ENCODE data around the gene THAP7.

Gene THAP7

DNA sequence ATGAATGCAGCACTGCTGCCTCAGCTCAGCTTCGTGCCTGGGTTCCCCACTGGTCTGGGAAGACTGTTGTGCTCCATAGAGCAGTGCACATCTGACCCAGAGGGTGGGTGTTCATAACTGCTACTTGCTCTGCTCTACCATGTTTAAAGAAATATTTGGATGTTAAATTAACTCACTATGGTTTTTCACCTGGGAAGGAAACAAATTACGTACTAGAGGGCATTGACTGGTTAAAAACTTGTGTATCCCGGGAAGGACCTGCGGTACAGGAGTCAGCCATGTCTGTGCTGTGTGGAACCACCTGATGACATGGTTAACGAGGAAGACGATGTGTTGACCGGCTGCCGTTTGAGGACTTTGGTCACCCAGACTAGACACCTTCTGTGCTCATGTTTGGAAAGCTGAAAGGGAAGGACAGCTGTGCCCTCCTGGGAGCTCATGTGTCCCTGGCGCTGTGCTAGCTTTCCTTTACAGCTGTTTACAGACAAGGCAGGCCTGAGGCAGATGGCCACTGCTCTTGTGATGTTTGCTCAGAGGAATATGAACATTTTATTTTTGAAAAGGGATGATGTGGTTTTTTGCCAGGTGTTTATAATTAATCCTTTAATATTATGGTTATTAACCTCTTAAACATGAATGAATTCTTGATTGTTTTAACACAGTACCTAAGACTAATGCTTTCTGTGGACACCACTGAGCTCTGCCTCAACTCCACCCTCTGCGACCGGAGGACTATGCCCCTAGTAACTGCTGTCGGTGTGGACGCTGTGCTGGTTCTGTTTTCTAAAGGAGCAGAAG lies 49.2 kb downstream of the THAP7 start:
- Histone ChIP-seq H3K36me3 (ENCODE audit: control insufficient read depth, low read length) (peaks cover 59% of the 10 kb centered on the region), H3K4me1 (ENCODE audit: control insufficient read depth, low read length) (peaks cover 5% of the 10 kb centered on the region), H4K20me1 (ENCODE audit: control insufficient read depth, insufficient read depth, low read depth, low read length) (peaks cover 11% of the 10 kb centered on the region)

DNA sequence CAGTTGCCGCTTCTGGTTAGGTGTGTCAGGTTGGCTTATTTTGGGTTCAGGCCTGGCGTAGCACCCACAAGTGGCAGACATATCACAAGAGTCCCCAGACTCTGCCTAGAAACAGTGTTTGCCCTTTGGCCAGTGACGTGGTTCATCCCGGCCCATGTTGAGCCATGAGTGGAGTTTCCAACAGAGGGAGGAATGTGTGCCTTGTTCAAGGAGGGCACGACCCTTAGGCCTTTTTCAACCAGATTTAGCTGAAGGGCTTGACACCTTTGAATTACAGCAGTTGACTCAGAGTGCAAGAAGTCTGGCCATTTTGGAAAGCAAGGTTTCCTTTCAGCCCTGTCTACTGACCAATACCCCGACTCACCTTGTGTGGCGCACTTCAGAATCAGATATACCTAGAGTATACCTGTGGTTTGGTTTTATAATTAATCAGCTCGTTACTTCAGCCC lies 50.0 kb downstream of the THAP7 start:
- Histone ChIP-seq H3K36me3 (ENCODE audit: control insufficient read depth, low read length) (peaks cover 60% of the 10 kb centered on the region), H3K27ac (ENCODE audit: low read depth, low read length) (no peak overlapping the region)

More for the DNA sequence above, 49.2 kb downstream of the THAP7 start:
- H3K79me2 ChIP-seq (ENCODE audit: control insufficient read depth, low read length) = peaks cover 38% of the 10 kb centered on the region
- TF ChIP-seq EZH2phosphoT487 (IDR thresholded peaks at IDR 0.05; ENCODE audit: borderline replicate concordance, low read length) = no peak
- TF ChIP-seq, protein P1, sequence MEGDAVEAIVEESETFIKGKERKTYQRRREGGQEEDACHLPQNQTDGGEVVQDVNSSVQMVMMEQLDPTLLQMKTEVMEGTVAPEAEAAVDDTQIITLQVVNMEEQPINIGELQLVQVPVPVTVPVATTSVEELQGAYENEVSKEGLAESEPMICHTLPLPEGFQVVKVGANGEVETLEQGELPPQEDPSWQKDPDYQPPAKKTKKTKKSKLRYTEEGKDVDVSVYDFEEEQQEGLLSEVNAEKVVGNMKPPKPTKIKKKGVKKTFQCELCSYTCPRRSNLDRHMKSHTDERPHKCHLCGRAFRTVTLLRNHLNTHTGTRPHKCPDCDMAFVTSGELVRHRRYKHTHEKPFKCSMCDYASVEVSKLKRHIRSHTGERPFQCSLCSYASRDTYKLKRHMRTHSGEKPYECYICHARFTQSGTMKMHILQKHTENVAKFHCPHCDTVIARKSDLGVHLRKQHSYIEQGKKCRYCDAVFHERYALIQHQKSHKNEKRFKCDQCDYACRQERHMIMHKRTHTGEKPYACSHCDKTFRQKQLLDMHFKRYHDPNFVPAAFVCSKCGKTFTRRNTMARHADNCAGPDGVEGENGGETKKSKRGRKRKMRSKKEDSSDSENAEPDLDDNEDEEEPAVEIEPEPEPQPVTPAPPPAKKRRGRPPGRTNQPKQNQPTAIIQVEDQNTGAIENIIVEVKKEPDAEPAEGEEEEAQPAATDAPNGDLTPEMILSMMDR (IDR thresholded peaks at IDR 0.05; ENCODE audit: low read depth, low read length, poor library complexity, severe bottlenecking) = no peak
- H3K9me2 ChIP-seq (replicated peaks; ENCODE audit: control insufficient read depth, low read length) = no peaks in the 10 kb centered on the region
- H3K4me3 ChIP-seq (ENCODE audit: low read length) = no peak overlapping the region
- H3K4me2 ChIP-seq (ENCODE audit: low read length) = no peak overlapping the region
- no peak overlapping the region for H3K27ac ChIP-seq (ENCODE audit: low read depth, low read length)
- H3F3A ChIP-seq (ENCODE audit: control insufficient read depth, insufficient read depth) = no peaks in the 10 kb centered on the region
- peaks cover 9% of the 10 kb centered on the region for H3K27me3 ChIP-seq (ENCODE audit: control insufficient read depth, low read length)
- no peaks in the 10 kb centered on the region for H3K9me3 ChIP-seq (ENCODE audit: control insufficient read depth, insufficient read depth, low read length)

DNA sequence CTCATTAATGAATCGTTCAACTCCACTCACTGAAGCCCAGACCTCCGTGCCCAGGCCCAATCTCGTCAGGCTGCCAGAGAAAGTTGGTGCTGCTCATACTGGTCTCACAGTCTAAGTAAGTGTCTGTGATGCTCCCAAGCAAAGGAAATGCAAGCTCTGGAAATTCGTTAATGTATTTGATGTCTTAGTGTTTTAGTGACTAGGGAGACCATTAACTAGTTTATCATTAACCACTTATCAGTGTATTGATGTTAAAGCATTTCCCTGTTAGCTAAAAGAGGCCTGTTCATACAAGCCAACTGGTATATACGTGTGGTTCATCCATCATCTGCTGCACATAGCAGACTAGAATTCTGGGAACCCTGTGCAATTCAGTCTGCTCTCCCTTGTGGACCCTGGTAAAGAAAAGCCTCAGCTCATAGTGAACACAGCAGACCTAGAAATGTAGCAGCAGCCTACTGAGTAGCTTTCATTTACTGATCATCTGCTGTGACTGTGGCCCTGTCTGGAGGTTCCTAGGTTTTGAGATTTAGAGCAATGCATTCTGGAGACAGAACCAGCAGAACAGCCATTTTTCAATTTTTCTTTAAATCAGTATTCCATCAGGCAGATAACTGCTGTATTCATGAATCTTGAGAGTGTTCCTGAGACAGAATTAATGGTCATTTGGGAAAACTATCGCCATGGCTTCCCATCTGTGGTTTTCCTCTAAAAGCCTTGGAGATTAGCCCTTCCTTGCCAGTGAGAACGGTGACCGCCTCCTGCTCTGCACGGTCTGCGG lies 50.6 kb downstream of the THAP7 start:
- Histone ChIP-seq H3K4me2 (ENCODE audit: low read length) (no peak overlapping the region), H3K79me2 (ENCODE audit: control insufficient read depth, low read length) (peaks cover 52% of the 10 kb centered on the region), H3K36me3 (ENCODE audit: control insufficient read depth, low read length) (peaks cover 66% of the 10 kb centered on the region)

More for the DNA sequence above, 50.0 kb downstream of the THAP7 start:
- no peaks in the 10 kb centered on the region for H3K9me3 ChIP-seq (ENCODE audit: control insufficient read depth, insufficient read depth, low read length)
- no peak overlapping the region for H3K4me3 ChIP-seq (ENCODE audit: low read length)
- H3K79me2 ChIP-seq (ENCODE audit: control insufficient read depth, low read length) = peaks cover 46% of the 10 kb centered on the region
- H3K9me2 ChIP-seq (replicated peaks; ENCODE audit: control insufficient read depth, low read length) = no peaks in the 10 kb centered on the region
- no peaks in the 10 kb centered on the region; the same call in 1 of the 2 replicates for H3K4me1 ChIP-seq (ENCODE audit: control insufficient read depth, low read length)
- peaks cover 1% of the 10 kb centered on the region for H3K27me3 ChIP-seq (ENCODE audit: control insufficient read depth, low read length)
- no peak overlapping the region for H3K4me2 ChIP-seq (ENCODE audit: low read length)
- H4K20me1 ChIP-seq (ENCODE audit: control insufficient read depth, insufficient read depth, low read depth, low read length) = peaks cover 11% of the 10 kb centered on the region
- H3F3A ChIP-seq (ENCODE audit: control insufficient read depth, insufficient read depth) = no peaks in the 10 kb centered on the region
- TF ChIP-seq, protein P1 (IDR thresholded peaks at IDR 0.05; ENCODE audit: low read depth, low read length, poor library complexity, severe bottlenecking) = no peak
- no peak for TF ChIP-seq EZH2phosphoT487 (IDR thresholded peaks at IDR 0.05; ENCODE audit: borderline replicate concordance, low read length)

More for the DNA sequence above, 50.6 kb downstream of the THAP7 start:
- H3K9me3 ChIP-seq (ENCODE audit: control insufficient read depth, insufficient read depth, low read length) = no peaks in the 10 kb centered on the region
- H3K9me2 ChIP-seq (replicated peaks; ENCODE audit: control insufficient read depth, low read length) = no peaks in the 10 kb centered on the region
- TF ChIP-seq, protein P1 (IDR thresholded peaks at IDR 0.05; ENCODE audit: low read depth, low read length, poor library complexity, severe bottlenecking) = no peak
- TF ChIP-seq EZH2phosphoT487 (IDR thresholded peaks at IDR 0.05; ENCODE audit: borderline replicate concordance, low read length) = no peak
- H3F3A ChIP-seq (ENCODE audit: control insufficient read depth, insufficient read depth) = no peaks in the 10 kb centered on the region
- H4K20me1 ChIP-seq (ENCODE audit: control insufficient read depth, insufficient read depth, low read depth, low read length) = peaks cover 11% of the 10 kb centered on the region
- no peak overlapping the region for H3K4me3 ChIP-seq (ENCODE audit: low read length)
- no peaks in the 10 kb centered on the region for H3K27me3 ChIP-seq (ENCODE audit: control insufficient read depth, low read length)
- no peak overlapping the region for H3K27ac ChIP-seq (ENCODE audit: low read depth, low read length)
- H3K4me1 ChIP-seq (ENCODE audit: control insufficient read depth, low read length) = no peaks in the 10 kb centered on the region
